GM19193 (cell line): ENCODE results near the gene FLRT3.

ENCODE experiments used
- POLR2A ChIP-seq: IDR thresholded peaks from 4 replicates; pipeline ENCODE4 v1.6.1; 2011; ENCODE audit not compliant: insufficient read depth, insufficient read length; ENCODE audit errors: extremely low read depth

FLRT3 gene

DNA sequence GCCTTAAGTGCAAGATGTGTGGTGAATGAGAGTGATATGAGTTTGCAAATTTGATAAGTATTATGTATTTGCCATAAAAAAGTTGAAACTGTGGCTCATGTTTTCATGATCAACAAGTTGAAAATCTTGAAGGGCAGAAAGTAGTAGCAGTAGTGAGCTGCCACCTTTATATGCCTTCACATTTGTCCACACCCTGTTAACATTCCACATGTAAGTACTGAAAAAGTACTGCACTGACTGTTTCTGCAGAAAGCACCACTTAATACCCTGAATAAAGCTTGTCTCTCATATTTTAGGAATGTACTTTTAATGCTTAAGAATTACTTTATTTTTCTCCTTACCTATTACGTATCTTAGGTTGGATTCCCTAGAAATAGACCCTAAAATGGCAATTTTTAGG, 45.9 kb downstream of the FLRT3 start:
- no peak for TF ChIP-seq POLR2A

GRCh38 chr20:14288341-14289330, 48.8 kb downstream of the FLRT3 start:
- no peak for TF ChIP-seq POLR2A

- no peak for TF ChIP-seq POLR2A
Observed at GRCh38 chr20:14284443-14284842, 53.0 kb downstream of the FLRT3 start.

- TF ChIP-seq POLR2A: no peak
Observed at GRCh38 chr20:14282140-14282539, 55.3 kb downstream of the FLRT3 start.
